IPS-18c (cell line): ENCODE results near the gene SPAG6.

Source experiments
- H3K4me3 ChIP-seq: 2 replicates; pipeline ENCODE4 v1.7.0; 2013; ENCODE audit warnings: low read depth, mild to moderate bottlenecking, low read length, moderate library complexity; ENCODE audit not compliant: insufficient read depth
- H3K9me3 ChIP-seq: one replicate; pipeline ENCODE4 v1.6.1; 2013; ENCODE audit warnings: mild to moderate bottlenecking, low read length, moderate library complexity; ENCODE audit not compliant: control insufficient read depth, insufficient read depth

The SPAG6 gene

GRCh38 chr10:22363305-22363704 is 18.0 kb downstream of the SPAG6 start:
- Histone ChIP-seq H3K9me3 (no peaks in the 10 kb centered on the region), H3K4me3 (no peak overlapping the region)

- Histone ChIP-seq H3K4me3 (no peak overlapping the region), H3K9me3 (no peaks in the 10 kb centered on the region)
These were observed 19.3 kb downstream of the SPAG6 start for GRCh38 chr10:22364407-22365140.

DNA sequence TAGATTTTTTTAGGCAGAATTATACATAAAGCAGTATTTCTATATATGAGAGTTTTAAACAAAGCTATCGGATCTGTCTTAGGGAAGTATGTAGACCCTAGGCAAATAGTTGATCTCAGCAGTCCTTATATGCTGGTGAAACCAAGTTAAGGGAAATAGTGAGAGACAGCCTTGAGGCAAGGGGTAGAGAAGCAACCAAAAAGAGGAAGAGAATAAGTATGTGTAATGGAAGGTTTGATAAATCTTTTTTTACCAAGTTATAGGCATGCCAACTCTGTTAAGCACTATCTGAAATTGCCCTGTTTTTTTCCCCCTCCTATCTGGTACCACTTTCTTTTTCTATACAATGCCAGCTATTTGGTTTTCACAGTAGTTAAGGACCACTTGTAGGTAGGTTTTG is 19.9 kb downstream of the SPAG6 start:
- H3K4me3 ChIP-seq, result no peak overlapping the region
- H3K9me3 ChIP-seq, result no peaks in the 10 kb centered on the region

- Histone ChIP-seq H3K9me3 (no peaks in the 10 kb centered on the region), H3K4me3 (no peak overlapping the region)
These were observed 20.5 kb downstream of the SPAG6 start for GRCh38 chr10:22365644-22366434.

DNA sequence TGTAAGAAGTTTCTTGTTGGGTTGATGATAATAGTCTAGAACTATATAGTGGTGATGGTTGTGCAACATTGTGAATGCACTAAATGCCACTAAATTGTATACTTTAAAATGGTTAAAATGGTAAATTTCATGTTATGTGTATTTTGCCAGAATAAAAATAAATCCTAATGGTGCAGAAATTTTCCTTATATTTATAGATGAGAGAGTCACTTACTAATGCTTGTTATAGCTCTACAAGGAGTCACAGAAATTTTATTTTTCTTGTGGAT is 21.1 kb downstream of the SPAG6 start:
- H3K4me3 ChIP-seq, result no peak overlapping the region
- H3K9me3 ChIP-seq, result no peaks in the 10 kb centered on the region

GRCh38 chr10:22366771-22367170 is 21.5 kb downstream of the SPAG6 start:
- Histone ChIP-seq H3K9me3 (no peaks in the 10 kb centered on the region), H3K4me3 (no peak overlapping the region)

- Histone ChIP-seq H3K4me3 (no peak overlapping the region), H3K9me3 (no peaks in the 10 kb centered on the region)
These were observed 22.2 kb downstream of the SPAG6 start for GRCh38 chr10:22367471-22367870.

GRCh38 chr10:22368402-22368801 is 23.1 kb downstream of the SPAG6 start:
- Histone ChIP-seq H3K4me3 (no peak overlapping the region), H3K9me3 (no peaks in the 10 kb centered on the region)

- Histone ChIP-seq H3K4me3 (no peak overlapping the region), H3K9me3 (no peaks in the 10 kb centered on the region)
These were observed 23.7 kb downstream of the SPAG6 start for GRCh38 chr10:22368981-22369380.

DNA sequence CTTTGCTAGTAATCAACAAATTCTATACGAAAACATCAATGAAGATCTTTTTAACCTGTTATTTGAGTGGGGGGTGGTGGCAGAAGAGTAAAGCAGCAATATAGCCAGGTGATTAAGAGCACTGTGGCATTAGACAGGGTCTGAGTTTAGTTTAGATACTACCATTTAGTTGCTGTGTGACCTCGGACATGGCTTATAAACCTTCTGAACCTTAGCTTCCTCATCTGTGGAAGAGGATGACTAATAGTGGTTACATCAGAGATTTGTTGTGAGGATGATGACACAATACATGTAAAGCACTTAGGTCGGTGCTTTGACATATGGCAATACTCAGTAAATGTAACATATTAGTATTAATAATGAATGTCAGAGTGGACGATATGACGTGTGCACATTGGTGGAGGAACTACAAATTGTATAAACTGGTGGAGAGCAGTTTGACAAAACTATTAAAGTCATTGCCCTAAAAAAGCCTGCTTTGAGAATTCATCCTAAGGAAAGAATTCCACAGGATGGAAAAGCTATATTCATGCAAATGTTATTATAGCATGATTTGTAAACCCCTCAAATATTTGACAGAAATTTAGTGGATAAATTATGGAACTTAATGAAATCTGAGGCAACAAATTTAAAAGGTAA is 24.3 kb downstream of the SPAG6 start:
- H3K9me3 ChIP-seq, result no peaks in the 10 kb centered on the region
- H3K4me3 ChIP-seq, result no peak overlapping the region

- H3K9me3 ChIP-seq, result no peaks in the 10 kb centered on the region
- H3K4me3 ChIP-seq, result no peak overlapping the region
These were observed 25.0 kb downstream of the SPAG6 start for GRCh38 chr10:22370320-22370719.

DNA sequence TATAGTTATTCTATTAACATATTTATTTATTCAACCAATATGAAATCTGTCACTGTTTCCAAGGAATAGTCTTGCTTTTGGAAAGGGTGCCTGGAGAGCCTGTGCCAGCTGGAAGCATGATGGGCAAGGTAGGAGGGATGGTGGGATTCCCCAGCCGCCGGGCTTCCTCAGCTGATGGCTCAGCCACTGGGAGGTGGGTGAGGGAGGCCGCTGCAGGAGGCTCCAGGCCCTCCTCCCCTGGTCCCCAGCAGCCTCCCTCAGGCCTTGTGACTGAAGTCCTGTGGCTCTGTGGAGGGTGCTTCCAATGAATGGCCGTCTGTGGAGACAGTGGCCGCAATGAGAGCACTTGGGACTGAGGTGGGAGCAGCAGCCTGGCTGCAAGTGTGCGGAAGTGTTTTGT is 27.0 kb downstream of the SPAG6 start:
- no peak overlapping the region for H3K4me3 ChIP-seq
- no peaks in the 10 kb centered on the region for H3K9me3 ChIP-seq

DNA sequence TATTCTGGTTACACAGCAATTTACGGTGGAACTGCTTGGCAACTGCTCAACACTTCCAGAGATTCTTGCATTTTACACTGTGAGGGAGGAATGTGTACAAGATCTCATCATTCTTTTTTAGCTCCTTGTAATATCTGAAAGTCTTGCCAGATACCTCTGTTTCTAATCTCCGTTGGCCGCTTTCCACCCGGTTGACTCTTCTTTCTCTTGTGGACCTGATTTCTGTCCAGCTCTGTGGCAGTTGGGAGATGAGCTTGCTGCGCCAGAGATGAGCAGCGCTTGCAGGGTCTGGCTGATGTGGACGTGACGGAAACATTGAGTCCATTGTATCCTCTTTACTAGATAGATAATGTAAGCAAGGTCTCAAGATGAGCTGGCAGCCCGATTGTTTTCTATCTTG is 27.6 kb downstream of the SPAG6 start:
- no peaks in the 10 kb centered on the region for H3K9me3 ChIP-seq

DNA sequence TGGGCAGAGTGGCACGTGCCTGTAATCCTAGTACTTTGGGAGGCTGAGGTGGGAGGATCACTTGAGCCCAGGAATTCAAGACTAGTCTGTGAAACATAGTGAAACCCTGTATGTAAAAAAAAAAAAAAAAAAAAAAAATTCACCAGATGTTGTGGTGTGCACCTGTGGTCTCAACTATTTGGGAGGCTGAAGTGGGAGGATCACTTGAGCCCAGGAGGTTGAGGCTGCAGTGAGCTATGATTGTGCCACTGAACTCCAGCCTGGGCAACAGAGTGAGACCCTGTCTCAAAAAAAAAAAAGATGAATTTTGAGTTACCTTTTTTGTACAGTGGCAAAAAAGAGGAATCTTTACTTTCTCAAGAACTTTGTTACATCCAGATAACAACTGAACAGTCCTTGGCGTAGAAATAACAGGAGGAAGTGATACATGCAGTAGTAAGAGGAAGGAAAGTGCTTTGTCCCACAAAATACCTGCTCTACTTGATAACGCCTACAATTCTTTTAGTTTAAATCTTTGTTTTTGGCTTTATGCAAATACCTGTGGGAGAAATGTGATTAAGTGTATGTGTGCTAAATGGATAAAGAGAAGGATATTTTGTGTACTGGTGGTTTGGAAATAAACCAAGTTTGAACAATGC is 29.3 kb downstream of the SPAG6 start:
- no peak overlapping the region for H3K4me3 ChIP-seq
- no peaks in the 10 kb centered on the region for H3K9me3 ChIP-seq

More for the DNA sequence above, 27.6 kb downstream of the SPAG6 start:
- no peak overlapping the region for H3K4me3 ChIP-seq

DNA sequence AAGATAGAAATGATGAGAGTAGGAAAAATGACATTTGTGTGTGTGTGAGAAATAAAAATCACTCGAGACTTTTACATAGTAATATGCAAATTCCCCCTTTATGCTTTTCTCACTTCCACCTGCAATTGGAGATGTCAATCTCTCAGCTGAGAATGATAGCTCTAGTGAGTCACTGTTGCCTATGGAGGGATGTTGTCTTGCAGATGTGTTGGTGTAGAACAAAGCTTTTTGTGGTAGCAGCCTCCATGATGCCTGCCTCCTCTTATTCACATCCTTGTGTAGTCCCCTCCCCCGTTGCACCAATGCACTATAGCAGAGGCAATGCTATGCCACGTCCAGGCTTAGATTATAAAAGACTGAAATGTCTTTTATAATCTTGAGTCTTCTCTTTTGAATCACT is 33.8 kb downstream of the SPAG6 start:
- no peaks in the 10 kb centered on the region for H3K9me3 ChIP-seq
- H3K4me3 ChIP-seq, result no peak overlapping the region

DNA sequence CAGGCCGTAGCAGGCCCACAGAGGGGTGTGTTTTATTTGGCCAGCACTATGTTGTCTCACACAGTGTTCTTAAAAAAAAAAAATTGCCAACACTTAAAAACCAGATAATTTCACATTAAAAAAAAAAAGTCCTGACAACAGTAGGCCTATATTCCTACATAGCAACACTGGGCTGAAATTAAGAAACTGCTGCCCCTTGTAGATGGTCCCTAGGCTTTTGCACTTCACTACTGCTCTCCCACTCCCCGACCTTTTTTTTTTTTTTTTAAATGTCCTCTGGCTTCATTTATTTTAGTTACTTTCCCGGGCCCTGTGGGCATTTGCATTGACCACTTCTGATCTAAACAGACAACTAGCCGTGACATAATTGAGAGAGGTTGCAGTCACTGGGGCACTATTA is 36.0 kb downstream of the SPAG6 start:
- no peaks in the 10 kb centered on the region for H3K9me3 ChIP-seq
- no peak overlapping the region for H3K4me3 ChIP-seq

GRCh38 chr10:22386503-22386902 is 41.2 kb downstream of the SPAG6 start:
- Histone ChIP-seq H3K4me3 (no peak overlapping the region), H3K9me3 (no peaks in the 10 kb centered on the region)
